HepG2 (cell line): ENCODE data around the gene RAB17. TPM values are rescaled to one million over a fixed set of nuclear protein-coding genes. Genes with fewer than 3 reads are reported as not detected.

ENCODE experiments used
- BHLHE40 ChIP-seq: IDR thresholded peaks from 2 replicates; pipeline ENCODE4 v1.6.1; 2011; ENCODE audit warnings: low read length, improper control_type of control experiment
- FOXP4 ChIP-seq: sonication (generic); formaldehyde crosslinking; IDR thresholded peaks from 2 replicates; pipeline ENCODE4 v1.4.0; 2020; ENCODE audit warnings: missing genetic modification reagents
- ISL2 ChIP-seq: sonication (generic); formaldehyde crosslinking; IDR thresholded peaks from 2 replicates; pipeline ENCODE4 v1.5.0; 2020; ENCODE audit warnings: missing genetic modification reagents
- KDM1A ChIP-seq: IDR thresholded peaks from 2 replicates; pipeline ENCODE4 v1.6.1; 2016; ENCODE audit warnings: missing compliant biosample characterization
- KLF12 ChIP-seq: sonication (generic); formaldehyde crosslinking; IDR thresholded peaks from 2 replicates; pipeline ENCODE4 v1.4.0; 2020; ENCODE audit warnings: missing genetic modification reagents, borderline replicate concordance
- ZGPAT ChIP-seq: IDR thresholded peaks from 2 replicates; pipeline ENCODE4 v1.6.1; 2016; ENCODE audit warnings: mild to moderate bottlenecking
- polyA plus RNA-seq, 8 experiments: library from polyadenylated mRNA; depleted of rRNA in 3 of 8; stranded (reverse) in 7 of 8; unstranded in 1 of 8; fragments of >200 nt; fragmentation: Illumina TruSeq in 4 of 8; extraction: Trizol in 4 of 8; gene quantifications; 2 replicates each; pipeline versions ENCODE4 v1.2.1 to v1.2.3, GENCODE V29; 2011 to 2016; ENCODE audit warnings: low read depth in 4 of 8, missing spikeins in 1 of 8, mixed read lengths in 1 of 8; ENCODE audit not compliant: insufficient read depth in 1 of 8
- total RNA-seq, 5 experiments: library from RNA; depleted of rRNA; stranded (reverse); fragments of >200 nt; fragmentation: Illumina TruSeq; extraction: Trizol; gene quantifications; 2 replicates each; pipeline ENCODE4 v1.2.3, GENCODE V29; 2016; ENCODE audit warnings: low read depth in 1 of 5
- TF ChIP-seq, protein P1 (sequence below), 2 experiments: sonication (generic) in 1 of 2; formaldehyde crosslinking in 1 of 2; IDR thresholded peaks; 2 replicates each; pipeline versions ENCODE4 v1.6.1 to v1.9.0; 2014 to 2022; ENCODE audit warnings: antibody characterized with exemption in 1 of 2, borderline replicate concordance in 1 of 2, inconsistent platforms in 1 of 2, low read depth in 1 of 2, missing genetic modification reagents in 1 of 2
- TF ChIP-seq, protein P2 (sequence below): sonication (generic); formaldehyde crosslinking; IDR thresholded peaks from 2 replicates; pipeline ENCODE4 v1.4.0; 2020; ENCODE audit warnings: low read depth, mild to moderate bottlenecking, missing genetic modification reagents
- TF ChIP-seq, protein P3 (sequence below): IDR thresholded peaks from 2 replicates; pipeline ENCODE4 v1.6.1; 2012; ENCODE audit warnings: inconsistent platforms
- TF ChIP-seq, protein P4 (sequence below): sonication (generic); formaldehyde crosslinking; IDR thresholded peaks from 2 replicates; pipeline ENCODE4 v1.5.1; 2020; ENCODE audit warnings: mild to moderate bottlenecking, missing genetic modification reagents, moderate library complexity
- TF ChIP-seq, protein P5 (sequence below): sonication (generic); formaldehyde crosslinking; IDR thresholded peaks from 2 replicates; pipeline ENCODE4 v1.8.1; 2023; ENCODE audit warnings: mild to moderate bottlenecking, moderate library complexity, missing genetic modification reagents

The RAB17 gene
- total and polyA plus RNA-seq, 2 of the 13 experiments (the other 11 are each of a cell fraction or from before 2014, with no cell fraction given): 68.0 to 124 TPM

DNA sequence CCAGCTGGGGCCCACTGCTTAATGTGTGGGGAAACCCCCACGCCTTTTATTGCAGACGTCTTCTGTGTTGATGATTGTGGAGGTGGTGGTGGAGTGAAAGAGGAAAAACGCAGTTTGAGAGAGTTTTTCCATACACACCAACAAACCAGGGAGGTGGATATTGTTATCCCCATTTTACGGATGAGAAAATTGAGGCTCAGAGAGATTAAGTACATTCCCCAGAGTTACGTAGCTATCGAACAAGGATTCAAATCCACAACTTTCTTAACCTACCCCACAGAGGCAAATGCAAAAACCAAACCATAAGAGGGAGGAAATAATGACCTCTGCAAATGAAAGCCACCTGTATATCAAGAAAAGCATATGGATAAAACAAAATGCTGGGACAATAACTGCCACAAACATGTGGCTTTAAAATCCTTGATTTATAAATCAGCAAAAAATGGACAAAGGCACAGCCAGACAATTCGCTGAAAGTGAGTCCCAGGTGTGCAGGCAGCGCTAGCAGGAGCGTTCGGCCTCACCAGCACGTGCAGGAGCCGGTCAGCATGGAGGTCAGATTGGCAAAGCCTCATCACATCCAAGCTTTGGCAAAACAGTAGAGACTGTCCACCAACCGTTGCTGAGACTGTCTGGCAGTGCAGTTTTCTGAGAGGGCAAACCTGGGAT, 12.6 kb upstream of the RAB17 start (continued):
- TF ChIP-seq, protein P1, sequence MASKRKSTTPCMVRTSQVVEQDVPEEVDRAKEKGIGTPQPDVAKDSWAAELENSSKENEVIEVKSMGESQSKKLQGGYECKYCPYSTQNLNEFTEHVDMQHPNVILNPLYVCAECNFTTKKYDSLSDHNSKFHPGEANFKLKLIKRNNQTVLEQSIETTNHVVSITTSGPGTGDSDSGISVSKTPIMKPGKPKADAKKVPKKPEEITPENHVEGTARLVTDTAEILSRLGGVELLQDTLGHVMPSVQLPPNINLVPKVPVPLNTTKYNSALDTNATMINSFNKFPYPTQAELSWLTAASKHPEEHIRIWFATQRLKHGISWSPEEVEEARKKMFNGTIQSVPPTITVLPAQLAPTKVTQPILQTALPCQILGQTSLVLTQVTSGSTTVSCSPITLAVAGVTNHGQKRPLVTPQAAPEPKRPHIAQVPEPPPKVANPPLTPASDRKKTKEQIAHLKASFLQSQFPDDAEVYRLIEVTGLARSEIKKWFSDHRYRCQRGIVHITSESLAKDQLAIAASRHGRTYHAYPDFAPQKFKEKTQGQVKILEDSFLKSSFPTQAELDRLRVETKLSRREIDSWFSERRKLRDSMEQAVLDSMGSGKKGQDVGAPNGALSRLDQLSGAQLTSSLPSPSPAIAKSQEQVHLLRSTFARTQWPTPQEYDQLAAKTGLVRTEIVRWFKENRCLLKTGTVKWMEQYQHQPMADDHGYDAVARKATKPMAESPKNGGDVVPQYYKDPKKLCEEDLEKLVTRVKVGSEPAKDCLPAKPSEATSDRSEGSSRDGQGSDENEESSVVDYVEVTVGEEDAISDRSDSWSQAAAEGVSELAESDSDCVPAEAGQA (IDR thresholded peaks at IDR 0.05; ENCODE audit: low read depth): 0 out of 2 replicates have a peak, but pooled peaks have one; percentile 10
- TF ChIP-seq, protein P1 (CRISPR knock-in tag; IDR thresholded peaks at IDR 0.05; ENCODE audit: borderline replicate concordance): no peak
- TF ChIP-seq FOXP4 (CRISPR knock-in tag): no peak
- TF ChIP-seq ZGPAT (CRISPR knock-in tag): peak; percentile 36; the same call in 1 of the 2 replicates
- TF ChIP-seq, protein P2, sequence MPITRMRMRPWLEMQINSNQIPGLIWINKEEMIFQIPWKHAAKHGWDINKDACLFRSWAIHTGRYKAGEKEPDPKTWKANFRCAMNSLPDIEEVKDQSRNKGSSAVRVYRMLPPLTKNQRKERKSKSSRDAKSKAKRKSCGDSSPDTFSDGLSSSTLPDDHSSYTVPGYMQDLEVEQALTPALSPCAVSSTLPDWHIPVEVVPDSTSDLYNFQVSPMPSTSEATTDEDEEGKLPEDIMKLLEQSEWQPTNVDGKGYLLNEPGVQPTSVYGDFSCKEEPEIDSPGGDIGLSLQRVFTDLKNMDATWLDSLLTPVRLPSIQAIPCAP: 0 out of 2 replicates have a peak, but pooled peaks have one; percentile 30
- TF ChIP-seq, protein P3, sequence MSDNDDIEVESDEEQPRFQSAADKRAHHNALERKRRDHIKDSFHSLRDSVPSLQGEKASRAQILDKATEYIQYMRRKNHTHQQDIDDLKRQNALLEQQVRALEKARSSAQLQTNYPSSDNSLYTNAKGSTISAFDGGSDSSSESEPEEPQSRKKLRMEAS: peak; percentile 65; the same call in 1 of the 2 replicates
- TF ChIP-seq KDM1A (CRISPR knock-in tag): 0 out of 2 replicates have a peak, but pooled peaks have one; percentile 44
- TF ChIP-seq, protein P4, sequence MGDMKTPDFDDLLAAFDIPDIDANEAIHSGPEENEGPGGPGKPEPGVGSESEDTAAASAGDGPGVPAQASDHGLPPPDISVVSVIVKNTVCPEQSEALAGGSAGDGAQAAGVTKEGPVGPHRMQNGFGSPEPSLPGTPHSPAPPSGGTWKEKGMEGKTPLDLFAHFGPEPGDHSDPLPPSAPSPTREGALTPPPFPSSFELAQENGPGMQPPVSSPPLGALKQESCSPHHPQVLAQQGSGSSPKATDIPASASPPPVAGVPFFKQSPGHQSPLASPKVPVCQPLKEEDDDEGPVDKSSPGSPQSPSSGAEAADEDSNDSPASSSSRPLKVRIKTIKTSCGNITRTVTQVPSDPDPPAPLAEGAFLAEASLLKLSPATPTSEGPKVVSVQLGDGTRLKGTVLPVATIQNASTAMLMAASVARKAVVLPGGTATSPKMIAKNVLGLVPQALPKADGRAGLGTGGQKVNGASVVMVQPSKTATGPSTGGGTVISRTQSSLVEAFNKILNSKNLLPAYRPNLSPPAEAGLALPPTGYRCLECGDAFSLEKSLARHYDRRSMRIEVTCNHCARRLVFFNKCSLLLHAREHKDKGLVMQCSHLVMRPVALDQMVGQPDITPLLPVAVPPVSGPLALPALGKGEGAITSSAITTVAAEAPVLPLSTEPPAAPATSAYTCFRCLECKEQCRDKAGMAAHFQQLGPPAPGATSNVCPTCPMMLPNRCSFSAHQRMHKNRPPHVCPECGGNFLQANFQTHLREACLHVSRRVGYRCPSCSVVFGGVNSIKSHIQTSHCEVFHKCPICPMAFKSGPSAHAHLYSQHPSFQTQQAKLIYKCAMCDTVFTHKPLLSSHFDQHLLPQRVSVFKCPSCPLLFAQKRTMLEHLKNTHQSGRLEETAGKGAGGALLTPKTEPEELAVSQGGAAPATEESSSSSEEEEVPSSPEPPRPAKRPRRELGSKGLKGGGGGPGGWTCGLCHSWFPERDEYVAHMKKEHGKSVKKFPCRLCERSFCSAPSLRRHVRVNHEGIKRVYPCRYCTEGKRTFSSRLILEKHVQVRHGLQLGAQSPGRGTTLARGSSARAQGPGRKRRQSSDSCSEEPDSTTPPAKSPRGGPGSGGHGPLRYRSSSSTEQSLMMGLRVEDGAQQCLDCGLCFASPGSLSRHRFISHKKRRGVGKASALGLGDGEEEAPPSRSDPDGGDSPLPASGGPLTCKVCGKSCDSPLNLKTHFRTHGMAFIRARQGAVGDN (CRISPR knock-in tag): peak; percentile 94
- no peak for TF ChIP-seq KLF12
- TF ChIP-seq ISL2: no peak
- TF ChIP-seq, protein P5, sequence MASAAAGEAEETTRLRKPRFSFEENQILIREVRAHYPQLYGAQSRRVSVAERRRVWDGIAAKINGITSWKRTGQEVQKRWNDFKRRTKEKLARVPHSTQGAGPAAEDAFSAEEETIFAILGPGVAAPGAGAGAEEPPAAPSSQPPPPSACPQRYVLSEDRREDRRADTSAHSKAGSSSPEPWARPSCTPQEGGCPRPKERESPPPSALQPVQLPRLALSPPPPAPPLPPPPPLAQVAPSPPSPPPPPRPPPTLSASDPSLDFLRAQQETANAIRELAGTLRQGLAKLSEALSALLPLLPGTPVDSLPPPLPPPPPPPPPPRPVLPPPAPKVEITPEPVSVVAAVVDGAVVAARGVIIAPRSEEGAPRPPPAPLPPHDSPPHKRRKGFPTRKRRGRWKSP (CRISPR knock-in tag): no peak
- TF ChIP-seq BHLHE40: peak; percentile 72
